ENCODE results near the gene CCP110.
A peak's percentile ranks its signal among the peaks of the same experiment; 100 is the strongest.

CCP110 gene

GRCh38 chr16:19589771-19590302 lies 66.1 kb downstream of the CCP110 start:
- Histone ChIP-seq H3K23ac (ENCODE audit: low read length) (peak overlapping the region; percentile 33), H4K12ac (ENCODE audit: low read depth, low read length) (no peak overlapping the region), H3K4me3 (ENCODE audit: low read depth, low read length) (no peak overlapping the region), H3K14ac (ENCODE audit: low read length) (no peak overlapping the region), H4K8ac (ENCODE audit: low read depth, low read length) (no peak overlapping the region), H3K4ac (ENCODE audit: low read depth, low read length) (no peak overlapping the region), H3K27me3 (ENCODE audit: insufficient read depth, low read length) (no peaks in the 10 kb centered on the region), H2BK12ac (ENCODE audit: low read length) (no peak overlapping the region), H3K36me3 (ENCODE audit: control insufficient read depth in 1 of 2, insufficient read depth in 2 of 2, low read length in 2 of 2) (peaks cover 8 to 12% of the 10 kb centered on the region in 2 experiments), H4K91ac (ENCODE audit: low read depth, low read length) (no peak overlapping the region), H3K9me3 (ENCODE audit: insufficient read depth, low read depth, low read length) (no peaks in the 10 kb centered on the region), H3K27ac (ENCODE audit: low read depth, low read length) (no peak overlapping the region), H2AK5ac (ENCODE audit: low read length) (no peak overlapping the region), H2BK5ac (ENCODE audit: low read depth, low read length, poor library complexity) (no peak overlapping the region), H3K9ac (ENCODE audit: low read length) (no peak overlapping the region), H3K79me2 (ENCODE audit: control insufficient read depth, insufficient read depth, low read length, poor library complexity) (no peaks in the 10 kb centered on the region), H3K4me2 (ENCODE audit: low read length) (no peak overlapping the region), H2BK120ac (ENCODE audit: insufficient read depth, low read length, poor library complexity) (no peak overlapping the region), H3K4me1 (ENCODE audit: control insufficient read depth in 1 of 2, insufficient read depth in 2 of 2, low read length in 2 of 2) (peaks cover 2% of the 10 kb centered on the region in 2 experiments), H3K79me1 (ENCODE audit: low read length) (peaks cover 3% of the 10 kb centered on the region), H3K18ac (ENCODE audit: low read length) (no peak overlapping the region), H2AFZ (ENCODE audit: insufficient read depth, low read length, poor library complexity) (no peak overlapping the region)
- DNase-seq = peak; percentile 91 to 97
- no CpG with 5 or more reads among the region's 8 CpGs for WGBS (ENCODE audit: extremely low coverage, insufficient coverage, insufficient read length)

GRCh38 chr16:19595043-19595767 lies 71.5 kb downstream of the CCP110 start:
- no CpG with 5 or more reads among the region's 19 CpGs for WGBS (ENCODE audit: extremely low coverage, insufficient coverage, insufficient read length)
- Histone ChIP-seq H3K18ac (ENCODE audit: low read length) (peak overlapping the region; percentile 26), H3K14ac (ENCODE audit: low read length) (peak overlapping the region; percentile 60), H2AK5ac (ENCODE audit: low read length) (peak overlapping the region; percentile 46), H2AFZ (ENCODE audit: insufficient read depth, low read length, poor library complexity) (peak overlapping the region; percentile 1), H4K8ac (ENCODE audit: low read depth, low read length) (peak overlapping the region; percentile 45), H3K79me2 (ENCODE audit: control insufficient read depth, insufficient read depth, low read length, poor library complexity) (no peaks in the 10 kb centered on the region), H3K4me2 (ENCODE audit: low read length) (no peak overlapping the region), H4K91ac (ENCODE audit: low read depth, low read length) (peak overlapping the region; percentile 95), H3K36me3 (ENCODE audit: control insufficient read depth in 1 of 2, insufficient read depth in 2 of 2, low read length in 2 of 2) (peaks cover 8 to 13% of the 10 kb centered on the region in 2 experiments), H3K4me3 (ENCODE audit: low read depth, low read length) (no peak overlapping the region), H3K9ac (ENCODE audit: low read length) (no peak overlapping the region), H2BK12ac (ENCODE audit: low read length) (peak overlapping the region; percentile 94), H3K4me1 (ENCODE audit: control insufficient read depth in 1 of 2, insufficient read depth in 2 of 2, low read length in 2 of 2) (peaks cover 12 to 17% of the 10 kb centered on the region in 2 experiments), H3K27ac (ENCODE audit: low read depth, low read length) (peak overlapping the region; percentile 87), H2BK5ac (ENCODE audit: low read depth, low read length, poor library complexity) (peak overlapping the region; percentile 67), H3K4ac (ENCODE audit: low read depth, low read length) (peak overlapping the region; percentile 9), H2BK120ac (ENCODE audit: insufficient read depth, low read length, poor library complexity) (peak overlapping the region; percentile 73), H3K9me3 (ENCODE audit: insufficient read depth, low read depth, low read length) (no peaks in the 10 kb centered on the region), H4K12ac (ENCODE audit: low read depth, low read length) (peak overlapping the region; percentile 32), H3K79me1 (ENCODE audit: low read length) (peaks cover 10% of the 10 kb centered on the region), H3K23ac (ENCODE audit: low read length) (no peak overlapping the region), H3K27me3 (ENCODE audit: insufficient read depth, low read length) (no peaks in the 10 kb centered on the region)
- peak; percentile 96 to 97 for DNase-seq

- Histone ChIP-seq H2AK5ac (ENCODE audit: low read length) (no peak overlapping the region), H3K4ac (ENCODE audit: low read depth, low read length) (no peak overlapping the region), H2BK120ac (ENCODE audit: insufficient read depth, low read length, poor library complexity) (no peak overlapping the region), H2BK12ac (ENCODE audit: low read length) (no peak overlapping the region), H3K4me2 (ENCODE audit: low read length) (no peak overlapping the region), H3K27me3 (ENCODE audit: insufficient read depth, low read length) (no peaks in the 10 kb centered on the region), H3K27ac (ENCODE audit: low read depth, low read length) (no peak overlapping the region), H3K9ac (ENCODE audit: low read length) (no peak overlapping the region), H3K4me3 (ENCODE audit: low read depth, low read length) (no peak overlapping the region), H2AFZ (ENCODE audit: insufficient read depth, low read length, poor library complexity) (no peak overlapping the region), H3K79me1 (ENCODE audit: low read length) (peaks cover 12% of the 10 kb centered on the region), H3K79me2 (ENCODE audit: control insufficient read depth, insufficient read depth, low read length, poor library complexity) (no peaks in the 10 kb centered on the region), H3K9me3 (ENCODE audit: insufficient read depth, low read depth, low read length) (no peaks in the 10 kb centered on the region), H3K23ac (ENCODE audit: low read length) (no peak overlapping the region), H3K14ac (ENCODE audit: low read length) (no peak overlapping the region), H3K18ac (ENCODE audit: low read length) (no peak overlapping the region), H3K36me3 (ENCODE audit: control insufficient read depth in 1 of 2, insufficient read depth in 2 of 2, low read length in 2 of 2) (peaks cover 3 to 8% of the 10 kb centered on the region in 2 experiments), H2BK5ac (ENCODE audit: low read depth, low read length, poor library complexity) (no peak overlapping the region), H4K12ac (ENCODE audit: low read depth, low read length) (no peak overlapping the region), H3K4me1 (ENCODE audit: control insufficient read depth in 1 of 2, insufficient read depth in 2 of 2, low read length in 2 of 2) (peaks cover 12 to 17% of the 10 kb centered on the region in 2 experiments), H4K91ac (ENCODE audit: low read depth, low read length) (no peak overlapping the region), H4K8ac (ENCODE audit: low read depth, low read length) (no peak overlapping the region)
- WGBS (ENCODE audit: extremely low coverage, insufficient coverage, insufficient read length) = 100% methylated on average over 1 of the region's 6 CpGs
- DNase-seq = no peak
Measured at GRCh38 chr16:19598805-19599510, 75.2 kb downstream of the CCP110 start.

- WGBS (ENCODE audit: extremely low coverage, insufficient coverage, insufficient read length) = no CpG with 5 or more reads among the region's 5 CpGs
Measured at GRCh38 chr16:19599968-19600716, 76.4 kb downstream of the CCP110 start.

More at GRCh38 chr16:19599968-19600716, 76.4 kb downstream of the CCP110 start:
- Histone ChIP-seq H2BK12ac (ENCODE audit: low read length) (no peak overlapping the region), H2AK5ac (ENCODE audit: low read length) (no peak overlapping the region), H3K9ac (ENCODE audit: low read length) (no peak overlapping the region), H2AFZ (ENCODE audit: insufficient read depth, low read length, poor library complexity) (no peak overlapping the region), H3K4ac (ENCODE audit: low read depth, low read length) (no peak overlapping the region), H2BK120ac (ENCODE audit: insufficient read depth, low read length, poor library complexity) (no peak overlapping the region), H3K23ac (ENCODE audit: low read length) (no peak overlapping the region), H3K18ac (ENCODE audit: low read length) (no peak overlapping the region), H3K79me2 (ENCODE audit: control insufficient read depth, insufficient read depth, low read length, poor library complexity) (no peaks in the 10 kb centered on the region), H4K91ac (ENCODE audit: low read depth, low read length) (no peak overlapping the region), H4K12ac (ENCODE audit: low read depth, low read length) (no peak overlapping the region), H4K8ac (ENCODE audit: low read depth, low read length) (no peak overlapping the region), H3K4me1 (ENCODE audit: control insufficient read depth in 1 of 2, insufficient read depth in 2 of 2, low read length in 2 of 2) (peaks cover 6 to 13% of the 10 kb centered on the region in 2 experiments), H3K14ac (ENCODE audit: low read length) (no peak overlapping the region), H3K79me1 (ENCODE audit: low read length) (peaks cover 8% of the 10 kb centered on the region), H3K36me3 (ENCODE audit: control insufficient read depth in 1 of 2, insufficient read depth in 2 of 2, low read length in 2 of 2) (peaks cover 2 to 8% of the 10 kb centered on the region in 2 experiments), H3K4me2 (ENCODE audit: low read length) (no peak overlapping the region), H3K9me3 (ENCODE audit: insufficient read depth, low read depth, low read length) (no peaks in the 10 kb centered on the region), H2BK5ac (ENCODE audit: low read depth, low read length, poor library complexity) (no peak overlapping the region), H3K27ac (ENCODE audit: low read depth, low read length) (no peak overlapping the region), H3K4me3 (ENCODE audit: low read depth, low read length) (no peak overlapping the region), H3K27me3 (ENCODE audit: insufficient read depth, low read length) (no peaks in the 10 kb centered on the region)
- DNase-seq = no peak
